Stomach (tissue), 4 donors: ENCODE measurements around the gene ATP6V1E1.

Experiments used
- CTCF ChIP-seq, 7 experiments: fragments of 450-650 bp in 4 of 7; fragments of 200-600 bp in 3 of 7; sonication (generic) in 3 of 7; IDR thresholded peaks; one replicate each; pipeline ENCODE4 v1.5.1; 2016 to 2019; ENCODE audit warnings: antibody characterized with exemption in 7 of 7, control low read depth in 2 of 7, mild to moderate bottlenecking in 1 of 7
- EP300 ChIP-seq: sonication (generic); formaldehyde crosslinking; IDR thresholded peaks from one replicate; pipeline ENCODE4 v1.6.1; 2017; ENCODE audit warnings: antibody characterized with exemption
- POLR2A ChIP-seq, 4 donors: fragments of 450-650 bp; IDR thresholded peaks; one replicate each; pipeline ENCODE4 v1.6.1; 2016; ENCODE audit warnings: antibody characterized with exemption in 4 of 4, control low read depth in 2 of 4, mild to moderate bottlenecking in 1 of 4, moderate library complexity in 1 of 4

GRCh38 chr22:17665248-17665647 is 36.7 kb upstream of the ATP6V1E1 start:
- TF ChIP-seq CTCF (IDR thresholded peaks at IDR 0.05) (no peak), EP300 (no peak), POLR2A (IDR thresholded peaks at IDR 0.05) (no peak)
